Kidney (tissue), 14 donors: Measurements from ENCODE around the gene DYNC1LI1. TPM values are rescaled to one million over a fixed set of nuclear protein-coding genes. Genes with fewer than 3 reads are reported as not detected.

Source experiments
- DNase-seq, 5 donors: peaks; one replicate each; pipeline ENCODE4 v3.0.0-alpha.2; 2013 to 2020
- FAIRE-seq: peaks from 2 replicates; lab custom pipeline; 2012; peaks lifted over from hg19 to GRCh38; lab: Jason Lieb, UNC
- H3K27ac ChIP-seq, 2 donors: one replicate each; pipeline ENCODE4 v1.7.0; 2013; ENCODE audit warnings: low read depth in 2 of 2, low read length in 2 of 2, inconsistent platforms in 1 of 2
- H3K27me3 ChIP-seq: one replicate; pipeline ENCODE4 v1.7.1; 2013; ENCODE audit warnings: low read length, inconsistent platforms; ENCODE audit not compliant: control insufficient read depth, insufficient read depth
- H3K36me3 ChIP-seq, 3 donors: one replicate each; pipeline versions ENCODE4 v1.7.0 to v1.7.1; 2013; ENCODE audit warnings: low read length in 3 of 3, control low read depth in 1 of 3, inconsistent platforms in 1 of 3; ENCODE audit not compliant: insufficient read depth in 3 of 3, control insufficient read depth in 2 of 3
- H3K4me1 ChIP-seq, 3 donors: one replicate each; pipeline versions ENCODE4 v1.7.0 to v1.7.1; 2013; ENCODE audit warnings: low read length in 3 of 3, inconsistent platforms in 1 of 3, low read depth in 1 of 3; ENCODE audit not compliant: control insufficient read depth in 2 of 3, insufficient read depth in 2 of 3
- H3K4me3 ChIP-seq, 3 donors: one replicate each; pipeline versions ENCODE4 v1.7.0 to v1.8.1; 2013; ENCODE audit warnings: low read length in 3 of 3, control low read depth in 1 of 3, inconsistent platforms in 1 of 3
- H3K9ac ChIP-seq, 3 donors: one replicate each; pipeline versions ENCODE4 v1.7.0 to v1.7.1; 2013; ENCODE audit warnings: low read length in 3 of 3, control low read depth in 1 of 3, inconsistent platforms in 1 of 3
- H3K9me3 ChIP-seq, 3 donors: one replicate each; pipeline versions ENCODE4 v1.7.0 to v1.7.1; 2013; ENCODE audit warnings: low read length in 3 of 3, control low read depth in 1 of 3, inconsistent platforms in 1 of 3; ENCODE audit not compliant: control insufficient read depth in 2 of 3, insufficient read depth in 1 of 3
- CTCF ChIP-seq: IDR thresholded peaks from 3 replicates; pipeline ENCODE4 v1.5.1; 2012; ENCODE audit warnings: mild to moderate bottlenecking, moderate library complexity, borderline replicate concordance; ENCODE audit not compliant: insufficient read depth; ENCODE audit errors: extremely low read depth
- intact Hi-C: fragments of 100-400 bp; cut with DNase I; formaldehyde crosslinking; loops from one replicate; pipeline ENCODE4 v1.11.1; 2022
- polyA plus RNA-seq: library from polyadenylated mRNA; stranded (reverse); fragments of 350-450 nt; fragmentation: Illumina TruSeq; extraction: RNeasy Lipid Tissue Mini Kit (QIAGEN cat#74804); gene quantifications from one replicate; pipeline ENCODE4 v1.2.3, GENCODE V29; 2014; ENCODE audit warnings: low read depth, low replicate concordance; ENCODE audit not compliant: insufficient read depth
- total RNA-seq: library from RNA; stranded (reverse); fragmentation: NEBNext Ultra II Directional; extraction: Animal tissue kit (Norgen Biotek cat#: 25700); gene quantifications from one replicate; pipeline ENCODE4 v1.2.1, GENCODE V29; 2021
- donor health status: control.
- donor health status: control.
- donor health status: control.
- donor health status: control.
- donor health status: control.
- donor health status: DM: yes; HTN: yes; CAD: no.
- donor health status: Normal renal cell carcinoma (clear cell type).

DYNC1LI1 gene
- total and polyA plus RNA-seq, 2 donors from 2014 or later: 24.3 to 28.2 TPM

GRCh38 chr3:32484436-32484835 lies 86.2 kb downstream of the DYNC1LI1 start:
- Histone ChIP-seq H3K27ac (no peak overlapping the region), H3K4me3 (no peak overlapping the region), H3K9ac (no peak overlapping the region), H3K36me3 (peaks cover 0 to 9% (median 4%) of the 10 kb centered on the region in 3 donors), H3K4me1 (no peaks in the 10 kb centered on the region), H3K9me3 (no peaks in the 10 kb centered on the region), H3K27me3 (no peaks in the 10 kb centered on the region)
- TF ChIP-seq CTCF: no peak
- DNase-seq (no peak), FAIRE-seq (no peak)
- intact Hi-C loops: no loop called here

GRCh38 chr3:32483772-32484171 lies 86.9 kb downstream of the DYNC1LI1 start:
- Histone ChIP-seq H3K9ac (no peak overlapping the region), H3K4me3 (no peak overlapping the region), H3K27ac (no peak overlapping the region), H3K9me3 (no peaks in the 10 kb centered on the region), H3K27me3 (no peaks in the 10 kb centered on the region), H3K4me1 (no peaks in the 10 kb centered on the region), H3K36me3 (peaks cover 0 to 15% (median 4%) of the 10 kb centered on the region in 3 donors)
- FAIRE-seq (no peak), DNase-seq (no peak)
- TF ChIP-seq CTCF: no peak
- intact Hi-C loops: no loop called here

DNA sequence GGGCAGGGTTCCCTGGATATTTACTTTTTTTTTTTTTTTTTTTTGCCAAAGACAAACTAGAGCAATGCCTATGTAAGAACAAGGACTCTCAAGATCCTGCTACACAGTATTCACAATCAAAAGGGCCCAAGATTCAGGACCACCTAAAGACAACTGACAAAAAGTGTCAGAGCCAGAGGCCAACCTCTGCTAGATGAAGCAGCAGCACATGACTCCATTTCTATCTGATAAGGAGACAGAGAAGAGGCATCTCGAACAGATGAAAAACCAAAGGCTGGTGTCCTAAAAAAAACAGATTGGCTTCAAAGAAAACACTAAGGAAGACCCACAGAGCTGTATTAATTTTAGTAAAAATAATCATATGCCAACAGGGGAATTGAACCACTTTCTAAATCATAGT lies 88.0 kb downstream of the DYNC1LI1 start:
- DNase-seq (no peak), FAIRE-seq (no peak)
- H3K27me3 ChIP-seq: no peaks in the 10 kb centered on the region
- H3K36me3 ChIP-seq: peaks cover 0 to 15% (median 4%) of the 10 kb centered on the region in 3 donors
- H3K27ac ChIP-seq: no peak overlapping the region
- H3K9ac ChIP-seq: no peak overlapping the region
- H3K4me1 ChIP-seq: no peaks in the 10 kb centered on the region
- H3K9me3 ChIP-seq: no peaks in the 10 kb centered on the region
- no peak overlapping the region for H3K4me3 ChIP-seq
- intact Hi-C loops: no loop called here
- TF ChIP-seq CTCF: no peak
